Measurements from ENCODE around the gene MISP. TPM values are rescaled to one million over a fixed set of nuclear protein-coding genes. Genes with fewer than 3 reads are reported as not detected.
A peak's percentile ranks its signal among the peaks of the same experiment; 100 is the strongest.

Gene MISP
- total and polyA plus RNA-seq, 7 experiments from 2014 or later: not detected

- H3K27me3 ChIP-seq (ENCODE audit: control insufficient read depth in 2 of 2, insufficient read depth in 2 of 2, low read length in 2 of 2): peaks cover 0 to 5% of the 10 kb centered on the region in 2 donors
- no peak within 1 kb of the TSS for H3K27ac Mint-ChIP-seq
- H3K4me3 Mint-ChIP-seq: peak within 1 kb of the TSS in 9 of 10 donors; percentile 12 to 73 (median 51)
- no peaks in the 10 kb centered on the region for H3K36me3 ChIP-seq (ENCODE audit: control insufficient read depth in 2 of 3, insufficient read depth in 3 of 3, low read length in 3 of 3)
- intact Hi-C loops (cut with micrococcal nuclease): no loop called here
- ChIA-PET POLR2A (no interaction called here), CTCF (no interaction called here)
- peaks cover 0 to 14% (median 4%) of the 10 kb centered on the region in 7 donors for H3K4me1 Mint-ChIP-seq
- H3K9me3 ChIP-seq (ENCODE audit: control insufficient read depth in 2 of 3, low read length in 3 of 3): peaks cover 0 to 3% (median 0%) of the 10 kb centered on the region in 3 experiments
- peaks cover 0 to 6% of the 10 kb centered on the region in 2 donors for H3K4me1 ChIP-seq (ENCODE audit: control insufficient read depth in 2 of 2, insufficient read depth in 2 of 2, low read length in 2 of 2)
- ATAC-seq (no peak), DNase-seq (no peak)
- H3K36me3 Mint-ChIP-seq: no peaks in the 10 kb centered on the region
- peaks cover 11 to 26% (median 16%) of the 10 kb centered on the region in 5 donors for H3K27me3 Mint-ChIP-seq
- H3K4me3 ChIP-seq (ENCODE audit: low read length): no peak within 1 kb of the TSS
- H3K9me3 Mint-ChIP-seq: peaks cover 0 to 4% (median 0%) of the 10 kb centered on the region in 11 donors
- H3K27ac ChIP-seq (ENCODE audit: low read depth, low read length): no peak within 1 kb of the TSS
Measured at GRCh38 chr19:708154-709143, 42.5 kb upstream of the MISP start, which contains the start of gene PALM. PALM (plus strand) TSS chr19:708935; CDS start chr19:709147, 212 bp downstream.

- CTCF ChIA-PET: no interaction called here
- peaks cover 0 to 3% (median 0%) of the 10 kb centered on the region in 3 experiments for H3K9me3 ChIP-seq (ENCODE audit: control insufficient read depth in 2 of 3, low read length in 3 of 3)
- Mint-ChIP-seq H3K27ac (no peak overlapping the region), H3K27me3 (peaks cover 11 to 24% (median 16%) of the 10 kb centered on the region in 5 donors), H3K4me1 (peaks cover 0 to 9% (median 0%) of the 10 kb centered on the region in 7 donors), H3K4me3 (no peak overlapping the region), H3K36me3 (no peaks in the 10 kb centered on the region), H3K9me3 (peaks cover 0 to 4% (median 0%) of the 10 kb centered on the region in 11 donors)
- no peak for ATAC-seq
- intact Hi-C loops (cut with micrococcal nuclease): no loop called here
- no peak for DNase-seq
- POLR2A ChIA-PET: interaction anchor here (0.6 kb wide), 1 partner anchor 328 kb away, joined by 3 read pairs; no protein-coding TSS in a partner anchor
- H3K27me3 ChIP-seq (ENCODE audit: control insufficient read depth in 2 of 2, insufficient read depth in 2 of 2, low read length in 2 of 2): peaks cover 0 to 5% of the 10 kb centered on the region in 2 donors
- no peak overlapping the region for H3K4me3 ChIP-seq (ENCODE audit: low read length)
- no peak overlapping the region for H3K27ac ChIP-seq (ENCODE audit: low read depth, low read length)
- peaks cover 0 to 4% of the 10 kb centered on the region in 2 donors for H3K4me1 ChIP-seq (ENCODE audit: control insufficient read depth in 2 of 2, insufficient read depth in 2 of 2, low read length in 2 of 2)
- H3K36me3 ChIP-seq (ENCODE audit: control insufficient read depth in 2 of 3, insufficient read depth in 3 of 3, low read length in 3 of 3): no peaks in the 10 kb centered on the region
Measured at GRCh38 chr19:709196-709964, 41.5 kb upstream of the MISP start.

GRCh38 chr19:709965-710571 lies 40.8 kb upstream of the MISP start:
- Histone ChIP-seq H3K4me1 (ENCODE audit: control insufficient read depth in 2 of 2, insufficient read depth in 2 of 2, low read length in 2 of 2) (no peaks in the 10 kb centered on the region), H3K27me3 (ENCODE audit: control insufficient read depth in 2 of 2, insufficient read depth in 2 of 2, low read length in 2 of 2) (peaks cover 0 to 5% of the 10 kb centered on the region in 2 donors), H3K36me3 (ENCODE audit: control insufficient read depth in 2 of 3, insufficient read depth in 3 of 3, low read length in 3 of 3) (no peaks in the 10 kb centered on the region), H3K9me3 (ENCODE audit: control insufficient read depth in 2 of 3, low read length in 3 of 3) (peaks cover 0 to 3% (median 0%) of the 10 kb centered on the region in 3 experiments), H3K4me3 (ENCODE audit: low read length) (no peak overlapping the region), H3K27ac (ENCODE audit: low read depth, low read length) (no peak overlapping the region)
- Mint-ChIP-seq H3K36me3 (no peaks in the 10 kb centered on the region), H3K9me3 (peaks cover 0 to 4% (median 0%) of the 10 kb centered on the region in 11 donors), H3K4me1 (peaks cover 0 to 8% (median 0%) of the 10 kb centered on the region in 7 donors), H3K27me3 (peaks cover 11 to 24% (median 16%) of the 10 kb centered on the region in 5 donors), H3K27ac (no peak overlapping the region), H3K4me3 (no peak overlapping the region)
- POLR2A ChIA-PET: interaction anchor here (0.6 kb wide), 1 partner anchor 328 kb away, joined by 3 read pairs; no protein-coding TSS in a partner anchor
- intact Hi-C loops (cut with micrococcal nuclease): no loop called here
- no peak for DNase-seq
- CTCF ChIA-PET: no interaction called here
- no peak for ATAC-seq

- Histone ChIP-seq H3K4me1 (ENCODE audit: control insufficient read depth in 2 of 2, insufficient read depth in 2 of 2, low read length in 2 of 2) (no peaks in the 10 kb centered on the region), H3K9me3 (ENCODE audit: control insufficient read depth in 2 of 3, low read length in 3 of 3) (peaks cover 0 to 8% (median 0%) of the 10 kb centered on the region in 3 experiments), H3K27me3 (ENCODE audit: control insufficient read depth in 2 of 2, insufficient read depth in 2 of 2, low read length in 2 of 2) (peaks cover 0 to 5% of the 10 kb centered on the region in 2 donors), H3K27ac (ENCODE audit: low read depth, low read length) (no peak overlapping the region), H3K36me3 (ENCODE audit: control insufficient read depth in 2 of 3, insufficient read depth in 3 of 3, low read length in 3 of 3) (no peaks in the 10 kb centered on the region), H3K4me3 (ENCODE audit: low read length) (no peak overlapping the region)
- Mint-ChIP-seq H3K4me1 (peaks cover 0 to 8% (median 2%) of the 10 kb centered on the region in 7 donors), H3K4me3 (peak overlapping the region in 2 of 10 donors; percentile 12 to 56), H3K9me3 (peaks cover 0 to 10% (median 5%) of the 10 kb centered on the region in 11 donors), H3K27me3 (peaks cover 16 to 25% (median 22%) of the 10 kb centered on the region in 5 donors), H3K27ac (no peak overlapping the region), H3K36me3 (peaks cover 0 to 6% (median 4%) of the 10 kb centered on the region in 5 donors)
- intact Hi-C loops (cut with micrococcal nuclease): no loop called here
- DNase-seq (no peak), ATAC-seq (no peak)
- ChIA-PET CTCF (no interaction called here), POLR2A (no interaction called here)
Measured at GRCh38 chr19:710767-711166, 40.1 kb upstream of the MISP start.

- Mint-ChIP-seq H3K4me3 (peak overlapping the region in 6 of 10 donors; percentile 12 to 56 (median 36)), H3K4me1 (peaks cover 0 to 8% (median 2%) of the 10 kb centered on the region in 7 donors), H3K9me3 (peaks cover 0 to 12% (median 6%) of the 10 kb centered on the region in 11 donors), H3K27ac (no peak overlapping the region), H3K36me3 (peaks cover 0 to 7% (median 4%) of the 10 kb centered on the region in 5 donors), H3K27me3 (peaks cover 19 to 28% (median 23%) of the 10 kb centered on the region in 5 donors)
- DNase-seq: no peak
- H3K27me3 ChIP-seq (ENCODE audit: control insufficient read depth in 2 of 2, insufficient read depth in 2 of 2, low read length in 2 of 2): peaks cover 0 to 5% of the 10 kb centered on the region in 2 donors
- ATAC-seq: no peak
- no peaks in the 10 kb centered on the region for H3K36me3 ChIP-seq (ENCODE audit: control insufficient read depth in 2 of 3, insufficient read depth in 3 of 3, low read length in 3 of 3)
- no peak overlapping the region for H3K4me3 ChIP-seq (ENCODE audit: low read length)
- peaks cover 0 to 8% (median 0%) of the 10 kb centered on the region in 3 experiments for H3K9me3 ChIP-seq (ENCODE audit: control insufficient read depth in 2 of 3, low read length in 3 of 3)
- POLR2A ChIA-PET: no interaction called here
- CTCF ChIA-PET: interaction anchor here (0.5 kb wide), 1 partner anchor 13 kb away, joined by 4 read pairs; no protein-coding TSS in a partner anchor
- no peak overlapping the region for H3K27ac ChIP-seq (ENCODE audit: low read depth, low read length)
- intact Hi-C loops (cut with micrococcal nuclease): no loop called here
- no peaks in the 10 kb centered on the region for H3K4me1 ChIP-seq (ENCODE audit: control insufficient read depth in 2 of 2, insufficient read depth in 2 of 2, low read length in 2 of 2)
Measured at GRCh38 chr19:711254-711653, 39.7 kb upstream of the MISP start.

- Histone ChIP-seq H3K9me3 (ENCODE audit: control insufficient read depth in 2 of 3, low read length in 3 of 3) (peaks cover 0 to 5% (median 0%) of the 10 kb centered on the region in 3 experiments), H3K36me3 (ENCODE audit: control insufficient read depth in 2 of 3, insufficient read depth in 3 of 3, low read length in 3 of 3) (no peaks in the 10 kb centered on the region), H3K4me3 (ENCODE audit: low read length) (no peak overlapping the region), H3K27ac (ENCODE audit: low read depth, low read length) (no peak overlapping the region), H3K4me1 (ENCODE audit: control insufficient read depth in 2 of 2, insufficient read depth in 2 of 2, low read length in 2 of 2) (no peaks in the 10 kb centered on the region), H3K27me3 (ENCODE audit: control insufficient read depth in 2 of 2, insufficient read depth in 2 of 2, low read length in 2 of 2) (no peaks in the 10 kb centered on the region)
- ChIA-PET CTCF (no interaction called here), POLR2A (no interaction called here)
- intact Hi-C loops (cut with micrococcal nuclease): no loop called here
- peaks cover 21 to 32% (median 25%) of the 10 kb centered on the region in 5 donors for H3K27me3 Mint-ChIP-seq
- H3K36me3 Mint-ChIP-seq: peaks cover 0 to 7% (median 4%) of the 10 kb centered on the region in 5 donors
- DNase-seq: no peak
- no peak overlapping the region for H3K4me3 Mint-ChIP-seq
- no peak for ATAC-seq
- H3K9me3 Mint-ChIP-seq: peaks cover 0 to 10% (median 7%) of the 10 kb centered on the region in 11 donors
- no peak overlapping the region for H3K27ac Mint-ChIP-seq
- H3K4me1 Mint-ChIP-seq: peaks cover 0 to 4% (median 0%) of the 10 kb centered on the region in 7 donors
Measured at GRCh38 chr19:715347-715746, 35.6 kb upstream of the MISP start.

Data from naive thymus-derived CD4-positive, alpha-beta T cell (primary cell).